DMS53 (cell line): Measurements from ENCODE around the gene NDUFA8.
"Not testable (repeated sequence)": the region's sequence is repeated elsewhere in the genome, so short reads cannot be mapped to it uniquely, and the experiment has no call there.

Source experiments
- DNase-seq: peaks from one replicate; lab custom pipeline; 2025; lab: John Stamatoyannopoulos, UW

Gene NDUFA8

DNA sequence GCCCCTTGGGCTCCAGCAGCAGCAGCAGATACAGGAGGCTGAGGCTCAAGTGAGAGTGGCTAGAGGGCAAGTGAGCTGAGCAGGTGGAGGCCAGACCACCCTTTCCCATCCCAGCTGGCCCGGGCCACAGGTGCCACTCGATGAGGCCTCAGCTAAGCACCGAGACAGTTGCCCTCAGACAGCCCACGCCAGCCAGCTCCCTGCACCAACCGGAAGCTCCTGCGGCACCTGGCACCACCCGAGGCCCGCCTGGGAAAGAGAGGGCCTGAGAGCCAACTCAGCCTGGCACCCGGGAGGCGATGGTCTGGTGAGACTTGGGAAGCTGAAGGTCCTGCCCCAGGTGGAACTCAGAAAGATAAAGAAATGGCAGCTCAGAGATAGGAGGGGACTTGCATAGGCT, 38.2 kb downstream of the NDUFA8 start:
- no peak for DNase-seq

DNA sequence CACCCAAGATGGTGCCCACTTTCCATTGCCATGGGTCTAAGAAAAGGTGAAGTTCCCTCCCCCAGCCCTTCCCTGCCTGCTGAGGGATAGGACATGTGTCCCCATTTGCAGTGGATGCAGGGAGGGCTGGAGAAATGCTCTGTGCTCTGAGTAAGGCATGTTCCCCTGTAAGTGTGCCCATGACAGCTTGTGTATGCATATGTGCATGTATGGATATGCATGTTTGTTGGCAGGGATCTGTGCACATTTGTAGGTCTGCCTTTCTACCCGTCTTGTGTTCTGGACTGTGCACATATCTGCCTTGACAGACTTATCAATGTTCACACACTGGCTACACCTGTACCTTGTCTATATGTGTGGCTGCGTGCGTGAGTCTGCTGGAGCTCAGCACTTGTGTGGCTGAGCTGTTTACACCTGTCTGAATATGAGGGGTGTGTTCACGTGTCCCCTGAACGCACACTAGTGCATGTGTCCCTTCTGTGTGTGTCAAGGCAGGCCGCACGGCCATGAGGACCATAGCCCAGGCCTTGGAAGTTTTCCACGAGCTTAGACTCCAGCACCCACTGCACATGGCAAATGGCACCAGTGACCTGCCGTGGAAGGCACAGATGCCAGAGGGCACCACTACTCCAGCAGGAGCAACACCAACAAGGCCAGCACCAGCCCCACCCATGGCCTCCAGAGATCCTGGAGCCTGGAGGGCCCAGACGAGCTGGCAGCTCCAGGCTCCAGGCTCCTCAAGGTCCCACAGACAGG, 39.1 kb downstream of the NDUFA8 start:
- no peak for DNase-seq

DNA sequence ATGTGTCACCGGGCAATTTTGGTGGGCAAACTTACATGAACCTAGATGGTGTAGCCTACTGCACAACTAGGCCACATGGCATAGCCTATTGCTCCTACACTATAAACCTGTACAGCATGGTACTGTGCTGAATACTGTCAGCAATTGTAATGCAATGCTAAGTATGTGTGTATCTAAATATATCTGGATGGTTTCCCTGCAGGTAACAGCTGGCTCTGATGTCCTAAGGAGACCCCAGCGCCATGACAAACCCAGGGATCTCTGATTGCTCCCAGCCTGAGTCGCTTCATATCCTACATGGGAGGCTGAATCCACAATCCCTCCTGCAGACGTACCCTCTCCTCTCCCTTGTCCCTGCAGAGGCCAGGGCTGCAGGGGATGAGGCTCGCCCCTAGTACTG, 39.9 kb downstream of the NDUFA8 start:
- no peak for DNase-seq

DNA sequence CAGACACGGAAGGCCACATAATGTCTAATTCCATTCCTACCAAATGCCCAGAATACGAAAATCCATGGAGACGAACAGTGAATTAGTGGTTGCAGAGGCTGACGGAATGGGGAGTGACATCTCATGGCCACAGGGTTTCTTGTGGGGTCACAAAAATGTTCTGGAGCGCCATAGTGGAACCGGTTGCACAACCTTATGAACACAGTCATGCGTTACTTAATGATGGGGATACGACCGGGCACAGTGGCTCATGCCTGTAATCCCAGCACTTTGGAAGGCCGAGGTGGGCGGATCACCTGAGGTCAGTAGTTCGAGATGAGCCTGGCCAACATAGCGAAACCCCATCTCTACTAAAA, 40.4 kb downstream of the NDUFA8 start:
- no peak for DNase-seq

DNA sequence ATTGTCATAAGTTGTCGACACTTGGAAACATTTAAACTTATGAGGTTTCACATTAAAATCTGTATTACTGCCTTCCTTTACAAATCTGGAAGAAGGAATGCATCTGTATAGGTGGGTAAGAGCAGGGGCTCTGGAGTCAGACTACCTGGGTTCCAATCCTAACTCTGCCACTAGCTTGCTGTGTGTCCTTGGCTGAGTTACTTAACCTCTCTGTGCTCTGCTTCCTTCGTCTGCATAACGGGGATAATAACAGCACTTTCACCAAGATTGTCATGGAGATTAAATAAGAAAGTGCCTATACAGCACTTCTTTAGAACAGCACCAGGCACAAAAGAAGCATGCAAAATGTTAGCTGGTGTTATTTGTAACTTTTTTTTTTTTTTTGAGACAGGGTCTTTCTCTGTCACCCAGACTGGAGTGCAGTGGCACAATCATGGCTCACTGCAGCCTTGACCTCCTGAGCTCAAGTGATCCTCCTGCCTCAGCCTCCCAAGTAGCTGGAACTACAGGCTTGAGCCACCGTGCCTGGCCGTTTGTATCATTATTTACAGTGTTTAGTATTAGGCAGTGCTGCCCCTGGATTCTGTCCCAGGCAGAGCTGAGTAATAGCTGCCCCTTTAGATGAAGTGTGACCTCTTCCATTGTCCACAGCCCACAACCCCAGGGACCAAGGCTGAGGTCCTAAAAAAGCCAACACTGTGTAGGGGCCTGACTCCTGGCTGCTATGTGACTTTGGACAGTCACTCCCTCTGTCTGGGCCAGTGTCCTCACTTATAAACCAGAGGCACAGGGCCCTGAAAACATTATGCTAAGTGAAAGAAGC, 41.0 kb downstream of the NDUFA8 start:
- DNase-seq, result no peak

DNA sequence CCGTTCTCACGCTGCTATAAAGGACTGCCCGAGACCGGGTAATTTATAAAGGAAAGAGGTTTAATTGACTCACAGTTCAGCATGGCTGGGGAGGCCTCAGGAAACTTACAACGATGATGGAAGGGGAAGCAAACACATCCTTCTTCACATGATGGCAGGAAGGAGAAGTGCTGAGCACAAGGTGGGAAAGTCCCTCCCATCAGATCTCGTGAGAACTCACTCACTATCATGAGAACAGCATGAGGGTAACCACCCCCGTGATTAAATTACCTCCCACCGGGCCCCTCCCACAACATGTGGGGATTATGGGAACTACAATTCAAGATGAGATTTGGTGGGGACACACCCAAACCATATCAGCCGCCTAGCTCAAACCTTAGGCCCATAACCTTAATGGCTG, 42.3 kb downstream of the NDUFA8 start:
- not testable (repeated sequence) for DNase-seq

DNA sequence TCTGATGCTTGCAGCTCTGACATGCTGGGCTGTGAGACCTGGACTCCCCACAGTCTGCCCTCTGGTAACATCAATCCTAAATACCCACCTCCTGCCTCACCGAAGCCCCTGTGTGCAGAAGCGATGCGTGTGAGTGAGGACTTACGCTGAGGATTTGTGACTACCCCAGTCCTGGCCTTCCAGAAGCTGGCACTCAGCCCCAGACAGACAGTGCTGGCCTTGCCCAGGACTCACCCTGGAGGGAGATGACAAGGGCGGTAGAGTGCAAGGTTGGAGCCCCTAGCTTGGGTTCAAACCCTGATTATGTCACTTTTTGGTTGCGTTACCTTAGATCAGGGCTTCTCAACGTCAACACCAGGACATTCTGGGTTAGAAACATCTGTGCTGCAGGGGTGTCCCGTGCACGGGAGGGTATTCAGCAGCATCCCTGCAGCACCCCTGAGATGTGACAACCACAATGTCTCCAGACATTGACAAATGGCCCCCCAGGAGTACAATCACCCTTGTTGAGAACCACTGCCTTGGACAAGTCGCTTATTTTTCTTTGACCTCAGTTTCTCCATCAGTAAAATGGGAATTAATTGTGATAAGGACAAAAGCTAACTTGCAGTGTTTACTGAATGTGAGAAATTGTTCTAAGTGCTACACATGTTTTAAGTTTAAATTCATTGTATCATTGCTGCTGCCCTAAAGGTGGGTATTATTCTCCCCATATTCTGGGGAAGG, 43.0 kb downstream of the NDUFA8 start:
- no peak for DNase-seq

DNA sequence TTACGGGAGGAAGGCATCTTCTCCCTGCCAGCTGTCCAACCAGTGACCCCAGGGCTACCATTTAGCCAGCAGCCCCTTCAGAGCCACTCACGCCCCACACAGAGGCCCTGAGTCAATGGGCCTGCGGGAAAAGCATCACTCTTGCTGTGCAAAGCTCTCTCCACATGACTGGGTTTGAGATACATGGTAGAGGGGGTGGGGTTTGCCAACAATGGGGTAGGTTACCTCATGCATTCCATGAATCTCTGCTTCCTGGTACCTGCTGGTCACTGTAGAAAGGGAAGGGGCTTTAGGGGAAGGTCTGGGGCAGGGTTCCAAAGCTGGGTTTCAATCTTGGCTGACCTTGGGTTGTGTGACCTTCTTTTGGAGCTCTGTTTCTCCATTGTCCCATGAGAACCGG, 43.5 kb downstream of the NDUFA8 start:
- peak; percentile 34 for DNase-seq

DNA sequence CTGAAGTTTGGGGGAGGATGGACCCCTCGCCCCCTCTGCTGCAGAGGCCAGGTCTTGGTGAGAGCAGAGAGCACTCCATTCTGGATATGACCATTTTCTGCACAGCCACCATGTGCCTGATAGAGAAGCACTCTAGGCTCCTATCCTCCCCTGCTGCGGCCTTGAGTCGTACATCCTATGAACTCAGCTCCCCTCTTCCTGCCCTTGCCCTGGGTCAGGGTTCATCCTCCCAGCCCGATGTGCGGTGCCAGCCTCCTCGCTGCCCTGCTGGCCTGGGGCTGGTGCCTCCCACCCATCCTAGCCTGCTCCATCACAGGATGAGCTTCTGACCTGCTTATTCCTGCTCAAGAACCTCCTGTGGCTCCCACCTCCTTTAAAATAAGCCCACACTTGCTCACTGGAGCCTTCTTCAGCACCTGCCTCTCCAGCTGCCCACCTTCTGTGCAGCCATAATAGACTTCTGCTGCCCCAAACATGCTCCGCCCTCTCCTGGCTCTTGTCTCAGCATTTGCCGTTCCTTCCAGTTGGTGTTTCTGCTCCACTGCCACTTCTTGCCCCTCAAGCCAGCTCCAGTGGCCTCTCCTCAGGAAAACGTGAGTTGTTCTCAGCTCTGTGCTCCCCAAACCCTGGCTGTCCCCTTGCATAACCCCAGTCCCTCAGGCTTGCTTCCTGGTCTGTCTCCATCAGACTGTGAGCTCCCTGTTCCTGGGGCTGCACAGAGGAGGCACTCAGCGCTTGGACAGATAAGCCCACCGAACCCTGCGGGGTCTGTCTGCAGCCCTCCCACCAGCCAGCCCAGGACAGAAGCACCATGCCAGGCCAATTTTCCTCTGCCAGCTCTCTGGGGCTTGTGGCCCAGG, 44.2 kb downstream of the NDUFA8 start:
- no peak for DNase-seq

DNA sequence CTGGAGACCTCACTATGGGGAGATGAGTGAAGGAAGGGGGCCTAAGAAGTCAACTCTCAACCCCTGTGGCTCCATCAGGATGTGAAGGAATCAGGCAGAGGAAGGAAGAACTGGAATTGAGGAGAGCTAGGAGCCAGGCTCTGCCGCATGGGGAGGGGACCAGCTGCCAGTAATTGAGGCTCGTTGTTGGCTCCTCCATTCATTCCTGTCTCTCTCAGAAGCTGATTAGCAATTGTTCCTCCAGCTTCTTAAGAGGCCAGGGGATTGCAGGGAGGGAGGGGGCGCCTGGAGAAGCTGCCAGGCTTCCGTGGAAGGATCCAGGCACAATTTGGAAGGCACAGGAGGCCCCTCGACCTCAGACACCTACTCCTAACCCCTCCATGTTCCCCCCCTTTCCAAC, 46.0 kb downstream of the NDUFA8 start:
- no peak for DNase-seq

DNA sequence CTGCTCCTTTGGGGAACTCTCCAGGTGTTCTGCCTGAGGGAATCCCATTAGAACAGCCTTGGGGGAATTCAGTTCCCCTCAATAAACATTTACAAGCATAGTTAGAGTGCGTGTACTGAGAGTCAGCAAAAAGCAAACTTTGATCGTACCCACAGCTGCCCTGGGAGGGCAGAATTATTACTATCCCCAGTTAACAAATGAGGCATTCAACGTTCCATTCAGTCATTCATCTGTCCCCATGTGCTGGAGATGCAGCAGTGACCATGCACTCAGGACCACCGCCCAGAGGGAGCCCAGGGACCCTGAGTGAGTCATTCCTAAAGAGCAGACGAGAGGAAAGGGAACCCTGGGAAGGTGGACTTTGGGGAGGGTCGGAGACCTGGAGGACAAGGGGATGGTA, 47.3 kb downstream of the NDUFA8 start:
- DNase-seq, result no peak

DNA sequence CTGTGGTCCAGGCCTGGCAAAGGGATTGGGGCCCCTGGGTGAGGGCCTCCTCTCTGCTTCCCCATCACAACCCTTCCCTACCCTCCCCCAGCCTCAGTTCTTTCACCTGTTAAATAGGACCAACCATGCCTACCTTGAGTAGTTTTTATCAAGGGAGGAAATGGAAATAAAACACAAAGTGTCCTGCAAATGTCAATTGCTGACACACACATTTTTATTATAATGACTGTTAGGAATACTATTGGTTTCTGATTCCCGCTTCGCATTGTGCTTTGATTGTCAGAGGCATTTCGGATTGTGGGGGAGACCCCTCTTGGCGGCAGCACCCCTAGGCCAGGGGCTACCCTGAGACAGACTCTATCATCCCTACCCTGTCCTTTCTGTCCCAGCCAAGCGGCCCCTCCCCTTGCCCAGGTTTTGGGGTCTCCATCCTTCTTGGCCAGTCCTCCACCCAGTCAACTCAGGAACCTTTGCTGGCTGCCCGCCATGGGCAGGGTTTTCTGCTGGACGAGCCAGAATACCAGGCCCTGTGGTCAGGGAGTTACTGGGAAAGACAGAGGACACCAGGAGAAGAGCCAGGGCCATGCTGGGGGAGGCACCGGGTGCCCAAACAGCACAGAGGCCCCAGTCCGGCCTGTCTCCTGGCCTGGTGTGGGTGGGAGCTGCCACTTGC, 48.0 kb downstream of the NDUFA8 start:
- no peak for DNase-seq

DNA sequence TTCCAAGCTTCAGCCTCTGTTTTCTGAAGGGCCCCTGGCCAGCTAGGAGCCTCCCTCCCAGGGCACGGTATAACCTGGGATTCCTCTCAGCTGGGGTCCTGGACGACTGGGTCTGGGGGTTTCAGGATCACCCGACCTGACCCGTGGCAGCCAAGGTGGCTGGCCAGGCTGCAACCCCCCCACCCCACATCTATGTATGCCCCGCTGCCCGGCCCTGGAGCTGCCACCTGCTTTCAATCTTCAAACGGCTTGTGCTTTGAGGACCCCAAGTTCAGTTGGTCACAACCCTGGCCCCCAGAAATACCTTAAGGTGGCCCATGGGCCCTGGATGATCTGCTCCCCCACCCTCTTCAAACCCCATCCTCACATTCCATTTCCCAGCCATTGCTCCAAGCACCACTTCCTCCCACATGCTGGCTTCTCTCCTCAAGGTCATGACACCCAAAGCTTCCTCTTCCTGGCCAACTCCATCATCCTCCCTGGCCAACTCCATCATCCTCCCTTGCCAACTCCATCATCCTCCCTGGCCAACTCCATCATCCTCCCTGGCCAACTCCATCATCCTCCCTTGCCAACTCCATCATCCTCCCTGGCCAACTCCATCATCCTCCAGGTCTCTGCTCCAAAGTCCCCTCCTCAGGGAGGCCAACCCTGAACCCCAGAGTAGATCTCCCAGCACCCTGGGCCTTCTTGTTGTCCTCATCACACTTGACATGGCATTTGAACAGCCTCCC, 49.3 kb downstream of the NDUFA8 start:
- no peak for DNase-seq

DNA sequence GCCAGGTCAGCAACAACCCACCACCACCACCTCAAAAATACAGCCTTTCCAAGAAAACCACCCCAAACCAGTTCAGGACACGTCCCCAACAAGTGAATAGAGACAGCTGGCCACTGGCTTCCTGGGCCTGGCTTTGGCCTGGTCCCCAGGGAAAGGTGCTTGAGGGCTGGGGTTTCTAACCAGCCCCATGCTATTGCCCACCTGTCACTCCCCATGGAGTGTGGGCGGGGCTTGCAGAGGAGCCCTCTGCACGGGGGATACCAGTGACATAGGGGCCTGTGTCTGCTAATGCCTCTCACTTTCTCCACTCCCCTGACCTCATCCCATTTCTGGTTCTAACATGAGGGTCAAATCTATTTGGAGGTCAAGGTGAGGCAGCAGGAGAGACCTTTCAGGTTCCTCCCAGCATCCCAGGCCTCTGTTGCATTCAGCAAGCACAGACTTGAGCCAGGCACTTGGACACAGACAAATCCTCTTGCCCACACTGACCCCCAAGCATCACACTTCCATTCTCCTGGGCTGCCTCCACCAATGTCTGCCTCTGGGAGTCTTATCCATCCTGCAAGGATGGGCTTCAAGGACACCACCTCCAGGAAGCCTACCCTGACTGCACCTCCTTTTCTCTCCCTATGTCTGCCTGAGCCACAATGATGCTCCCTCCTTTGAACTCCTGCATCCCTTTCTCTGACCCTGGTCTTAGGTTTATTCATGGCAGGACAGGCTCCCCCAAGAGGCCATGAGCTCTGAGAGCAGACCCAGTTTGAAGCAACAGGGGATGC, 50.4 kb downstream of the NDUFA8 start:
- no peak for DNase-seq

DNA sequence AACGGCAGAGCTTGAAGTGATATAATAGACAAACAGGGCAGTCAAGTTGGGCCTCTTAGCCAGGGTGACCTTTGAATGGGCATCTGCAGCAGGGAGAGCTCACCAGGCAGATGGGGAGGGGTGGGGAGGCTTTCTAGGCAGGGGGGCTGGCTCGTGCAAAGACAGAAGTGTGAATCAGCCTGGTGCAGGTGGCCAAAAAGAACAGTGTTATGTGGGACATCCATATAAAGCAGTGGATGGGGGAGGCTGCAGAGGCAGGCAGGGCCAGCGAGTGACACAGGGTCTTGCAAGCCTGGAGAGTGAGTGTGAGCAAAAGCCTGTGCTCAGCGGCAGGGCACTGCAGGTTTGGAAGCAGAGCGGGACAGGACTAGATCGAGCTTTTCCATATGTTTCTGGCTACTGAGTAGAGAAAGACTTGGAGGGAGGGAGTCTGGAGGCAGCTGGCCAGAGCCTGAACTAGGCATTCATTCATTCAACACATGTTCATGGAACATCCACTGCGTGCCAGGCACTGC, 52.2 kb downstream of the NDUFA8 start:
- no peak for DNase-seq

DNA sequence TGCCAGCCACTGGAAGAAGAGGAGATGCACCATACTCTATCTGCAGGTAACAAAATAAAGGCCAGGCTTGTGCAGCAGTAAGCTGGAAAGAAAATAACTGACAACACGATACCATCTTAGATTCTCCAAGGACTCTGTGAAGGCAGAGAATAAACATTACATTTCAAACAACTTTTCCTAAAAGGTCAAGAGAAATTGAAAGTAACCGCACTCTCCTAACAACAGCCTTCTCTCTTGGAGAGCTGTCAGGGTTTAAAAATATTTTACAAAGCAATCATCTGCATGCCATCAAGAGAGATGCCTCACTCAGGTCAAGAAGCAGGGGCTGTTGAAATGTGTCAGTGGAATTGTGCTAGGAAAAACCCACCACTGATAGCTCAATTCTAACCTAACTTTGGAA, 53.0 kb downstream of the NDUFA8 start:
- no peak for DNase-seq

DNA sequence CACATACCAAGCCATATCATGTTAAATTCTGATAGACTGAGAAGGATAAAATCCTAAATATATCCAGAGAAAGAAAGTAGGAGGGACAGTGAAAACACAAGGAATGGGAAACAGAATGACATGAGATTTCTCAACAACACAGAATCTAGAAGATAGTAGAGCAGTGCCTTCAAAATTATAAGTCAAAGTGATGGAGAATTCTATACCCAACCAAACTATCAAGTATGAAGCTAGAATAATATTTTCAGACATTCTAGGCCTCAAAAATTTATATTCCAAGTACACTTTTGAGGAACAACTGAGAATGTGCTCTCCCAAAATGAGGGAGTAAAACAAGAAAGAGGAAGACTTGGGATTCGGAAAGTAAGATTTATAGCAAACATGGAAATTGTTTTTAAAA, 55.6 kb downstream of the NDUFA8 start:
- no peak for DNase-seq

DNA sequence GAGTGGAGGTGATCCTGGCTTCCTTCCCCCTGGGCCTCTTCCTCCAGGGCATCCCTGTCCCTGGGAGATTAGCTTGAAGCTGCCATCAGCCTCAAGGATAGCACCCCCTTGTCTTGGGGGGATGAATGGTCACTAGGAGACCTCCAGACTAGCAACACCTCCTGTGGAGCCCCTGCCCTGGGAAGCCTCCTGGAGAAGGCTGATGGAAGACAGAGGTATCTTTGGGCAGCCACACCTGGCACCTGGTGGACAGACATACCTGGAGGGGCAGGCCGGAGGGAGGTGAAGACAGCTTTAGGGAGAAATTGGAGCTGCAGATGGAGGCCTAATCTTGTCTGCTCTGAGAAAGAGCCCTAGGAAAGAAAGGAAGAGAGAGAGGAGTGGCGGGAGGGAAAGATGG, 57.4 kb downstream of the NDUFA8 start:
- DNase-seq, result no peak

DNA sequence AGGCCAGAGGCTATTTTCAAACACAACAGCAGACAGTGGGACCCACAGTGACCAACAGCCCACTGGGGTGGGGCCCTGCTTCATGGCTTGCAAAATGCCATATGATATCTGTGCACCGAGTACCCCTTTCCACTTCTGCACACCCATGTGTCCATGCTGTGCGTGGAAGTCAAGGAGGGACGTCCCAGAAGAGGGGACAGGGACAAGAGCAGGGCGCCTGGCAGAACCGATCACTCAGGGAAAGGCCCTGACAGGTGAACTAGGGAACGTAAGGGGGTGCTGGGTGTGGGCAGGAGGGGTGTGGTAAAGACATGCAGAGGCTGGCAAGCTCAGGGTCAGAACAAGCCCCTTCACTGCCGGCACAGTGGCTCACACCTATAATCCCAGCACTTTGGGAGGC, 58.8 kb downstream of the NDUFA8 start:
- no peak for DNase-seq
